ENCODE measurements around the gene MACROH2A1.
"Not testable (repeated sequence)": the region's sequence is repeated elsewhere in the genome, so short reads cannot be mapped to it uniquely, and the experiment has no call there.

The MACROH2A1 gene

DNA sequence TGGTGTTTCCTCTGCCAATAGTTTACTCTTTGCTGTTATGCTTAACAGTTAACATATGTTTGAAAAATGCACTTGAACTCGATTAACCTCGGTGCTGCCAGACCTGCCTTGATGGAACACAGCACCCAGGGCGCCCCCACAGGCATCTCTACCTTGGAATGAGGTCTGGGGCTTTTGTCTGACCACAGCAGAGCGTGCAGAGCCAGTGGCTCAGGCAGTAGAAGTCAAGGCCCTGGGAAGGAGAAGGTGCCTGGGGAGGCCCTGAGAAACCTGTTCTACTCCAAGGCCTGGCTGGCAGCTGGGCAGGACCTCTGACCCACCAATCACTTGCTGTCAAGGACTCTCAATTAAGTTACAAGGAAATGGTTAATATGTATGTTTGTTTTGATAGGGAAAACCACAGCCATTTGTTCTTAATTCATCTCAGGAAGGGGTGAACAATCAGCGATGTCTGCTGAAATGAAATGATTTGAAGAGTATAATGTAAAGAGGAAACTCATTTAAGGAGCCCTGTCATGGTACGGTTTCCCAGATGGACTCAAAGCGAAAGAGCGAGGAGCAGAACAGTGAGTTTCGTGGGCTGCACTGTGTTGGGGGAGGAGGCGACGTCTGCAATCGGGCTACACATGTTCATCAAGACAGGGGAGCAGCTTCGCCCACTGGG, 21.9 kb downstream of the MACROH2A1 start:
- no peak for DNase-seq

DNA sequence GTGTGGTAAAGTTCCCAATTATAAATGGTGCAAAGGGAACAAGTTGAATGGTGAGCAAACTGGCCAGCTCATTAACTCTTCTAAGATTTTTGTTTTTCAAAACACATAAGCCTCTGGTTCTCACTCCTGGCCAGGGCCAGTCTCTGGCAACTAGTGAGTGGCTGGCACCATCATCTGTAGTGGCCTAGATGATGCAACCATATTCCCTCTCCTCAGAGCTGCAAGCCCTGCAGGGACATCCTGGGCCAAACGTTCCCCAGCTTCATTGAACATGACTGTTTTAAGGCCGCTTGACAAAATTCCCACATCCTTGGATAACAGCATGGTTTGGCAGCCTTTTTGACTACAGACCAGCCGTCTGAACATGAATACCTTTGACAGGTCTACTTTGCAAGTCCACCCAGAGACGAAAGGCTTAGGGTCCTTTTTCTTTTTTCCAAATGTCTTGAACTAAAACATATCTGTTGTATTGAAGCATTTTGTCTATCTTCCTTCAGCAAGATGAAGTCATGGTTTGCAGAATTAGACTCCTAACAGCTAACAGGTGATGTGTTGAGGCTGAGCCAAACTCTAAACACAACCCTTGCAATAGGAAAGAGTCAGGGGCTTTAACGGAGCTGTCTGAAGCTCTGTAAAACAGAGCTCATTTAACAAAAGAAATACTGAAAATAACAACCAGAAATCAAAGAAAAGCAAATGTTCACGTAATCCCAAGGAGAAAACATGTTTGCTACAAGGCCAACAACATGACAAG, 23.8 kb downstream of the MACROH2A1 start:
- no peak for DNase-seq

DNA sequence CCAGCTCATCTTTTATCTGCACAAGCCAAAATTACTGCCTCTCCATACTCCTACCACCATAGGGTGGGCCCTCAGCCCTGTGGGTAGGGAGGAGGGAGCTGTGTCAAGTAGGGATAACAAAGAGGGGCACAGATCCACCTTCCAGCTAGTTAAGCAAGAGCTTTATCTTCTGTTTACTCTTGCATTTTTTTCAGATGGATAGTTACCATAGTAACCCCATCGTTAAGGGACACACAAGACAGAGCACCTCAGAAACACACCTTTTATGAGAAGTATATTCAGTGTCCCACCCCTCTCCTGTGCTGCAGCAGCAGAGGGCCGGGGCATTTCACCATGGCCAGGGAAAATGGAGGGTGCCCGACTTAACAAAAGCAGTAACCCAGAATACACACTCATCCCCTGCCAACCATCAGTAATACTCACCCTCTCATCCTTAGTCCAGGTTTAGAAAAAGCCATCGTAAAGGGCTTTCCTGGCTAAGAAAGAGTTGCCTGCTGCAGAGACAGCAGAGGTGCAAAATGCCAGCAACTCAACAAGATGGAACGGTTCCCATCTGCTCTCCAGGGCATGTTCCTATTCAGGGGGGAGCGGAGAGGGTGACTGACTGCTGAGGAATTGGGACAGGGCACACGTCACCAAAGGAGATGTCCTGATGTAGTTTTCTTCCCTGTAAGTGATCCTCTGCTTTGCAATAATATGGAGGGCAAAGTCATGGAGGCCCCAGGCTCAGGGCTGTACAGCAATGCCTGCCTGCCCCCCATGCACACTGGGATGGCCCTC, 25.1 kb downstream of the MACROH2A1 start:
- DNase-seq = no peak

DNA sequence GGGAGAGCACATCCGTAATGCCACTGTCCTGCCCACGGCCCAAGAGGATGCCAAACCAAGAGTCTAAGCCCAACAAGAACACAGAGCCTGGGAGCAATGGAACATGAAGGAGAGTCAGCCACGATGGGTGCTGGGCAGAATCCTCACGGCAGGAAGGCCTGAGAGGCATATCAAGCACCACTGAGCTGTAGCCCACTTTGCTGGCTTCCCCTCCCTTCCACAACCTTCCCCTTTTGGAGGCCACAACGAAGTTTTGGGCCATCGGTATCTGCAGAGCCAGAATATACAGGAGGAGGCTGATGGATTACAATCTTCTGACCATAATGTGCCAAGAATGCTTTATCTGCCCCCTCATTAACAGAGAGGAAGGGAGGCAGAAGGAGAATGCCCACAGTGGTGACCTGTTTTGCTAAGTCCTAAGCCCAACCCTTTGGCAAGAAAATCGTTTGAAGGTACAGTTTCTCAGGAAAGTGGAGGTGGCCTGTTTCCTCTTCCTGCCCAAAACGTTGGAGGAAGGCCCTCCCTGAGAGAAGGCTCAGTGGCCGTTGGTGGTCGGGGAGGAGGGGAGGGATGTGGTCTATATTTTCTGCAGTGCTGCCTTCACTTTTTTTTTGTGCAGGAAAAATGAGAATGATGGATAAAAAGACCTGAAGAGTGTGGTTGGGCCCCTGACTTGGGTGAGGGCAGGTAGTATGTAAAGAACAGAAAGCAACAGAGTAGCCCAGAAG, 26.2 kb downstream of the MACROH2A1 start:
- DNase-seq = no peak

- peak; percentile 77 for DNase-seq
These were observed 27.3 kb downstream of the MACROH2A1 start for GRCh38 chr5:135371622-135372232.

DNA sequence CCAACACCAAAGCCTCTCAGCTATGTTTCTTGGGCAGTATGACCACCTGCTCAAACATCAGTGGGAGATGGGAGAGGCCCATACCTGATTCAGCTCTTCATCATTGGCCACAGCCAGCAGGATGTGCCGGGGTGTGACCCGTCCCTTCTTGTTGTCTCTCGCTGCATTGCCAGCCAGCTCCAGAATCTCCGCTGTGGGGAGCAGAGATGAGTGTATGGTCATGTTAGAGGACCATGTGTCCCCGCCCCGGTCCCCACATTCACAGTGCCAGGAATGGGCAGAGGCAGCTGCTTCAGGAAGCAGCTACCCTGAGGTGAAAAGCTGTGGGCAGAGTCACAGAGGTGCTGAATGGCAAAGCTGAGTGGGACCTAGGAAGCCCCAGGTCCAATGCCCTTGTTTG, 29.1 kb downstream of the MACROH2A1 start:
- no peak for DNase-seq

- no peak for DNase-seq
These were observed 31.5 kb downstream of the MACROH2A1 start for GRCh38 chr5:135367554-135367953.

DNA sequence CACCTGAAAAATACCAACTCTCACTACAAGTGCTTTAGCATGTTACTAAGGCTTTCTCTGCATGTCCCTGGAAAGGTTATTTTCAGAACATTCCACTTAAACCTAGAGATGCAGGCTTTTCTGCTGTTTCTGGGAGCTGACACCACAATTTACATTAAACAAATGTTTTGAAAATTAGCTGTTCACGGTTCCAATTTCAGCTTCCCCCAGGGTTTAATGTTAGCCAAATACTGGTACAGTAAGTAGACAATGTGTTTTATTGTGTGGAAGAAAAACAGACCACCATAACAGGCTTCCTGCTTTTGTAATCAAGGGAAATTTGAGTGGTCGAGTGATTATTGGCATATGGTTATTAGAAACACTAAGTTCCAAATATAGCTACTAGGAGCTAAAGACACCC, 32.0 kb downstream of the MACROH2A1 start:
- DNase-seq = no peak

- no peak for DNase-seq
These were observed 33.8 kb downstream of the MACROH2A1 start for GRCh38 chr5:135365281-135365680.

- DNase-seq = no peak
These were observed 34.4 kb downstream of the MACROH2A1 start for GRCh38 chr5:135364421-135365262.

GRCh38 chr5:135363342-135363741, 35.7 kb downstream of the MACROH2A1 start:
- DNase-seq = not testable (repeated sequence)

GRCh38 chr5:135362102-135362501, 36.9 kb downstream of the MACROH2A1 start:
- DNase-seq = no peak

- no peak for DNase-seq
These were observed 38.5 kb downstream of the MACROH2A1 start for GRCh38 chr5:135360278-135361274.

GRCh38 chr5:135359374-135360165, 39.5 kb downstream of the MACROH2A1 start:
- DNase-seq = no peak

GRCh38 chr5:135357685-135358084, 41.3 kb downstream of the MACROH2A1 start:
- DNase-seq = no peak

DNA sequence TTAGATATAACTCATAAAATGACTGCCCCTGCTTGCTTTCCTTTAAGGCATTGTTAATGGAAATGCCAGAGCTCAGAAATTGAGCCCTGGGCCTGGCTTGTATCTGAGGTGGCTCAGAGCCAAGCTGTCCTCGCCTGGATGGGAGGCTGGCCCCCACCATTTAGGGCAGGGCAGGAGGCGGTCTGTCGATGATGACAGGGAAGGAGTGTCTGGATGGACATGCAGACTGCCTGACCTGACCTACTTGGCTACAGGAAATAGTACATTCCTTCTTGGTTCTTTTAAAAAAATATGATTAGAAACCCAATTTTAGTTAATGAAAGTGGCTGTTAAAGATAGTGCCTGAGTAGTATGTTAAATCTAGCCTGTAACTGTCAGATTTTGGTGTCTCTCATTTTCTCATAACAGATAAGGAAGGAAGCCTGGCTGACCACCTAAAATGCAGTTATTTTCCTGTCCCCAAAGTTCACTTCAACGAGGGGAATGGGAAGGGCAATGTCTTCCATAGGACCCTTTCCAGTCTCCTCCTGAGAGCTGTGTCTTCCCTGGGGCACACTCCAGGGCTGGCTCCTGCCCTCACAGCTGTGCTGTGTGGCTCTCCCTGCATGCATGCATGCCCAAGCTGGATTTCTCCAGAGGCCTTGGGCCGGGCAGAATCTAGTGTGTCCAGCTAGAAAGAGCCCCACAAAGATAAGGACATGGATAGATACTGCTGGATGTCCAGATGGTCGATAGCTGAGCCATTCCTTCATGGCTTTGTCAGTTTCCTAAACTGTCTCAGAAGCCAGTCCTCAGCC, 42.3 kb downstream of the MACROH2A1 start:
- DNase-seq = peak; percentile 64

GRCh38 chr5:135355169-135355568, 43.9 kb downstream of the MACROH2A1 start:
- no peak for DNase-seq
